ENCODE measurements around the gene ETV4. TPM values are rescaled to one million over a fixed set of nuclear protein-coding genes. Genes with fewer than 3 reads are reported as not detected.

Gene ETV4
- total and polyA plus RNA-seq, 2 of the 13 experiments (the other 11 are each of a cell fraction or from before 2014, with no cell fraction given): 128 to 330 TPM

DNA sequence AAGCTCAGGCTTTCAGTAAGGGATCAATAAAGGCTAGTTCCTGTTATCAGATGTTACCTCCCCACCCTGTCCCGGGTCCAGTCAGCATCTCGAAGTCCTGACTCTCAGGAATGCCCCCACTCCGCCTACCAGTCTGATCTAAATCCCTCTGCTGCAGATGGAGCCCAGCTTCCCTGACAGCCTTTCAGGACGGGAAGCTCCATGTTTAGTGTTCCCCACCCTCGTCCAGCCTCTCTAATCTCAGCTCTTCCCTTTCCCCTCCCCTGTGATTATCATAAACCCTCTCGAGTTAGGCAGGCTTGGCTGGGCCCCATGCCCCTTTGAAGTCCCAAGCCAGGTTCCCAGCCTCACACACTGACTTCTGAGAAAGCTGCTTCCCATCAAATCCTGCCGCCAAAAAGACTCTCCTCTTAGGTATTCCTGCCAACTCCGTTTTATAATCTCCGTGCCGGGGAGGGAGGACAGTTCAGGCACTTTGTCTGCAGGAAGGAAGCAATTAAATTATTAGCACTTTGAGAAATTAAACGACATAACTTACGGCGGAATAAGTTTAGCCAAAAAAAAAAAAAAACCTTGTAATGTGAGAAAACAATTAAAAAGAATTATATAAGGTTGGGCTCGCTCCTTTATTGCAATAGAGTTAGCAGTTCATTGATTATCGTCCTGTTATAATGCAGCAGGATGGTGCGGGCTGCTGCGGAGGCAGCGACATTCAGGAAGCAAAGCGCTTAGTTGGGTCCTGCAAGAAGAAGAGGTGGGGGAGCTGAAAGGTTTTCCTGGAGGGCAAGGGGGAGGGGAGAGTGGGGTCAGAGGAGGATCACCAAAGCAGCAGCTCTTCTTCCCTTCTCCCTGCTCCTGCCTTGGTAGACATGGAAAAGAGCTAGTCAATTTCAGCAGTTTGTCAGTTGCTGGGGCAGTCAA is 16.8 kb upstream of the ETV4 start (continued):
- TF ChIP-seq ZNF20 (CRISPR knock-in tag; IDR thresholded peaks at IDR 0.05) (no peak), ZNF263 (CRISPR knock-in tag; IDR thresholded peaks at IDR 0.05) (no peak), FOXP1 (IDR thresholded peaks at IDR 0.05) (no peak), FOXP1 (CRISPR knock-in tag; IDR thresholded peaks at IDR 0.05) (no peak), ZBTB7A (CRISPR knock-in tag; IDR thresholded peaks at IDR 0.05) (no peak), EED (CRISPR knock-in tag; IDR thresholded peaks at IDR 0.05) (no peak), FOXA1 (IDR thresholded peaks at IDR 0.05) (no peak), FOXA1 (CRISPR knock-in tag; IDR thresholded peaks at IDR 0.05) (no peak), ZNF235 (CRISPR knock-in tag; IDR thresholded peaks at IDR 0.05; ENCODE audit: borderline replicate concordance) (no peak), ZNF318 (CRISPR knock-in tag; IDR thresholded peaks at IDR 0.05) (no peak), ZNF256 (CRISPR knock-in tag; conservative IDR thresholded peaks at IDR 0.05) (no peak), KAT7 (CRISPR knock-in tag; IDR thresholded peaks at IDR 0.05; ENCODE audit: borderline replicate concordance) (no peak), ZFP41 (CRISPR knock-in tag; IDR thresholded peaks at IDR 0.05; ENCODE audit: borderline replicate concordance) (no peak), ONECUT2 (CRISPR knock-in tag; IDR thresholded peaks at IDR 0.05) (peak; percentile 89), KLF6 (CRISPR knock-in tag; IDR thresholded peaks at IDR 0.05) (no peak), ZBTB44 (CRISPR knock-in tag; IDR thresholded peaks at IDR 0.05) (0 out of 2 replicates have a peak, but pooled peaks have one; percentile 39), SP5 (CRISPR knock-in tag; IDR thresholded peaks at IDR 0.05; ENCODE audit: borderline replicate concordance, low read depth) (peak; percentile 40; the same call in 1 of the 2 replicates), MEIS2 (CRISPR knock-in tag; IDR thresholded peaks at IDR 0.05) (no peak)
- TF ChIP-seq, protein P1, sequence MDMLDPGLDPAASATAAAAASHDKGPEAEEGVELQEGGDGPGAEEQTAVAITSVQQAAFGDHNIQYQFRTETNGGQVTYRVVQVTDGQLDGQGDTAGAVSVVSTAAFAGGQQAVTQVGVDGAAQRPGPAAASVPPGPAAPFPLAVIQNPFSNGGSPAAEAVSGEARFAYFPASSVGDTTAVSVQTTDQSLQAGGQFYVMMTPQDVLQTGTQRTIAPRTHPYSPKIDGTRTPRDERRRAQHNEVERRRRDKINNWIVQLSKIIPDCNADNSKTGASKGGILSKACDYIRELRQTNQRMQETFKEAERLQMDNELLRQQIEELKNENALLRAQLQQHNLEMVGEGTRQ (IDR thresholded peaks at IDR 0.05; ENCODE audit: low read depth, low read length): no peak
- TF ChIP-seq, protein P1 (CRISPR knock-in tag; IDR thresholded peaks at IDR 0.05; ENCODE audit: borderline replicate concordance): no peak
